ENCODE measurements around the gene NPEPPS.
"Not testable (repeated sequence)": the region's sequence is repeated elsewhere in the genome, so short reads cannot be mapped to it uniquely, and the experiment has no call there.

DNA sequence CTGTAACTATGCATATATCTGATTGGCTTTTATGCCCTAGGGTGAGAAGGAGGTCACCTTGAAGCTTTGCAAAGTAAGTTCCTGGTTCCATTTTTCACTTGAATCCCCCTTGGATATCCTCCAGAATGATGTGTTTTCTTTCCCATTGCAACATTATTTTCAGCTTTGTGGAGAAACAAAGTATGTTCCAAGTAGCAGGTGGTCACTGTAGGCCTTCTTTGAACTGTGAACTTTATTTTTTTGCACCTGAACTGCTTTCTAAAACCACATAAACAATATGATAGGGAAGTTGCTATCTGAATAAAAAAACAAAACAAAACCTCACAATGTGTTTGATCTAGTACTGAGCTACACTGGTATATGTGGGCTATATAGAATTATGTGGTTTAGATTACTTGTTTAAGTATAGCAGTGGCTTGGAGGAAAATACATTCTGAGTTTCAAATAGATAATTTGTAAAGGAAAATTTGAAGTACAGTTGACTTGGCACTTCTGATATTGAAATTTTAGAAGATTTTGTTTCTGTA lies 29.7 kb downstream of the NPEPPS start:
- TF ChIP-seq, protein P1, sequence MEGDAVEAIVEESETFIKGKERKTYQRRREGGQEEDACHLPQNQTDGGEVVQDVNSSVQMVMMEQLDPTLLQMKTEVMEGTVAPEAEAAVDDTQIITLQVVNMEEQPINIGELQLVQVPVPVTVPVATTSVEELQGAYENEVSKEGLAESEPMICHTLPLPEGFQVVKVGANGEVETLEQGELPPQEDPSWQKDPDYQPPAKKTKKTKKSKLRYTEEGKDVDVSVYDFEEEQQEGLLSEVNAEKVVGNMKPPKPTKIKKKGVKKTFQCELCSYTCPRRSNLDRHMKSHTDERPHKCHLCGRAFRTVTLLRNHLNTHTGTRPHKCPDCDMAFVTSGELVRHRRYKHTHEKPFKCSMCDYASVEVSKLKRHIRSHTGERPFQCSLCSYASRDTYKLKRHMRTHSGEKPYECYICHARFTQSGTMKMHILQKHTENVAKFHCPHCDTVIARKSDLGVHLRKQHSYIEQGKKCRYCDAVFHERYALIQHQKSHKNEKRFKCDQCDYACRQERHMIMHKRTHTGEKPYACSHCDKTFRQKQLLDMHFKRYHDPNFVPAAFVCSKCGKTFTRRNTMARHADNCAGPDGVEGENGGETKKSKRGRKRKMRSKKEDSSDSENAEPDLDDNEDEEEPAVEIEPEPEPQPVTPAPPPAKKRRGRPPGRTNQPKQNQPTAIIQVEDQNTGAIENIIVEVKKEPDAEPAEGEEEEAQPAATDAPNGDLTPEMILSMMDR (IDR thresholded peaks at IDR 0.05; ENCODE audit: insufficient read depth, low read length, poor library complexity, severe bottlenecking) = not testable (repeated sequence)
- not testable (repeated sequence) for TF ChIP-seq EZH2phosphoT487 (conservative IDR thresholded peaks at IDR 0.05; ENCODE audit: low read length)

Measured in SU-DHL-6 (cell line).